Measurements from ENCODE around the gene DLX6.

DLX6 gene

GRCh38 chr7:97006055-97006815 is 882 bp downstream of the DLX6 start:
- no peaks in the 10 kb centered on the region for H3K9me3 ChIP-seq (ENCODE audit: severe bottlenecking)
- peak overlapping the region; percentile 74 for H3K4me3 ChIP-seq (ENCODE audit: low read depth, low read length)
- peaks cover 32% of the 10 kb centered on the region for H3K36me3 ChIP-seq
- no peaks in the 10 kb centered on the region for H3K27me3 ChIP-seq (ENCODE audit: insufficient read depth, low read depth, severe bottlenecking)
- peak; percentile 82 for DNase-seq
- H3K27ac ChIP-seq, result peak overlapping the region; percentile 98
- peak; percentile 24 for TF ChIP-seq CTCF (IDR thresholded peaks at IDR 0.05; ENCODE audit: low read depth, low read length)

GRCh38 chr7:97006816-97007582 is 1.6 kb downstream of the DLX6 start:
- no peak for TF ChIP-seq CTCF (IDR thresholded peaks at IDR 0.05; ENCODE audit: low read depth, low read length)
- H3K36me3 ChIP-seq, result peaks cover 32% of the 10 kb centered on the region
- peak overlapping the region; percentile 74 for H3K4me3 ChIP-seq (ENCODE audit: low read depth, low read length)
- no peaks in the 10 kb centered on the region for H3K27me3 ChIP-seq (ENCODE audit: insufficient read depth, low read depth, severe bottlenecking)
- H3K27ac ChIP-seq, result peak overlapping the region; percentile 98
- H3K9me3 ChIP-seq (ENCODE audit: severe bottlenecking), result no peaks in the 10 kb centered on the region
- peak; percentile 26 for DNase-seq

- H3K36me3 ChIP-seq, result peaks cover 32% of the 10 kb centered on the region
- no peak overlapping the region for H3K4me3 ChIP-seq (ENCODE audit: low read depth, low read length)
- H3K27me3 ChIP-seq (ENCODE audit: insufficient read depth, low read depth, severe bottlenecking), result no peaks in the 10 kb centered on the region
- H3K27ac ChIP-seq, result peak overlapping the region; percentile 98
- no peak for TF ChIP-seq CTCF (IDR thresholded peaks at IDR 0.05; ENCODE audit: low read depth, low read length)
- H3K9me3 ChIP-seq (ENCODE audit: severe bottlenecking), result no peaks in the 10 kb centered on the region
- no peak for DNase-seq
Observed at GRCh38 chr7:97007583-97007861, 2.2 kb downstream of the DLX6 start.

GRCh38 chr7:97008275-97008917 is 3.0 kb downstream of the DLX6 start:
- no peak overlapping the region for H3K27ac ChIP-seq
- no peaks in the 10 kb centered on the region for H3K27me3 ChIP-seq (ENCODE audit: insufficient read depth, low read depth, severe bottlenecking)
- H3K36me3 ChIP-seq, result peaks cover 32% of the 10 kb centered on the region
- H3K9me3 ChIP-seq (ENCODE audit: severe bottlenecking), result no peaks in the 10 kb centered on the region
- H3K4me3 ChIP-seq (ENCODE audit: low read depth, low read length), result no peak overlapping the region
- TF ChIP-seq CTCF (IDR thresholded peaks at IDR 0.05; ENCODE audit: low read depth, low read length), result no peak
- DNase-seq, result no peak

GRCh38 chr7:97009753-97010732 is 4.7 kb downstream of the DLX6 start:
- no peak for DNase-seq
- H3K27me3 ChIP-seq (ENCODE audit: insufficient read depth, low read depth, severe bottlenecking), result no peaks in the 10 kb centered on the region
- H3K9me3 ChIP-seq (ENCODE audit: severe bottlenecking), result no peaks in the 10 kb centered on the region
- no peak for TF ChIP-seq CTCF (IDR thresholded peaks at IDR 0.05; ENCODE audit: low read depth, low read length)
- H3K4me3 ChIP-seq (ENCODE audit: low read depth, low read length), result no peak overlapping the region
- peaks cover 32% of the 10 kb centered on the region for H3K36me3 ChIP-seq
- H3K27ac ChIP-seq, result no peak overlapping the region

Data from WERI-Rb-1 (cell line).